Mesothelial cell of epicardium (in vitro differentiated cells): ENCODE measurements around the gene SNRK. TPM values are rescaled to one million over a fixed set of nuclear protein-coding genes. Genes with fewer than 3 reads are reported as not detected.
A peak's percentile ranks its signal among the peaks of the same experiment; 100 is the strongest.

Source experiments
- DNase-seq, 2 experiments: peaks; one replicate each; pipeline ENCODE4 v3.0.0; 2021; ENCODE audit warnings: low spot score in 2 of 2; ENCODE audit not compliant: unreplicated experiment in 2 of 2
- H3K27ac Mint-ChIP-seq: 2 replicates; pipeline ENCODE4 v1.8.0; 2021; ENCODE audit warnings: mixed read lengths
- H3K27me3 Mint-ChIP-seq: 2 replicates; pipeline ENCODE4 v1.8.0; 2021; ENCODE audit warnings: low read depth, mixed read lengths
- H3K36me3 Mint-ChIP-seq: 2 replicates; pipeline ENCODE4 v1.8.0; 2021; ENCODE audit warnings: mixed read lengths
- H3K4me1 Mint-ChIP-seq: 2 replicates; pipeline ENCODE4 v1.8.0; 2021; ENCODE audit warnings: mixed read lengths
- H3K4me3 Mint-ChIP-seq: 2 replicates; pipeline ENCODE4 v1.8.0; 2021; ENCODE audit warnings: mild to moderate bottlenecking, moderate library complexity, mixed read lengths
- H3K9me3 Mint-ChIP-seq: 2 replicates; pipeline ENCODE4 v1.8.0; 2021; ENCODE audit warnings: mixed read lengths
- total RNA-seq: library from RNA; stranded (reverse); gene quantifications from 3 replicates; pipeline ENCODE4 v1.2.1, GENCODE V29; 2021
- TF ChIP-seq, protein P1 (sequence below): fragments of 200-600 bp; sonication (generic); IDR thresholded peaks from one replicate; pipeline ENCODE4 v1.5.0; 2021; ENCODE audit warnings: antibody characterized with exemption; ENCODE audit not compliant: unreplicated experiment

Gene SNRK
- total RNA-seq, 1 donor from 2014 or later: 19.3 TPM

DNA sequence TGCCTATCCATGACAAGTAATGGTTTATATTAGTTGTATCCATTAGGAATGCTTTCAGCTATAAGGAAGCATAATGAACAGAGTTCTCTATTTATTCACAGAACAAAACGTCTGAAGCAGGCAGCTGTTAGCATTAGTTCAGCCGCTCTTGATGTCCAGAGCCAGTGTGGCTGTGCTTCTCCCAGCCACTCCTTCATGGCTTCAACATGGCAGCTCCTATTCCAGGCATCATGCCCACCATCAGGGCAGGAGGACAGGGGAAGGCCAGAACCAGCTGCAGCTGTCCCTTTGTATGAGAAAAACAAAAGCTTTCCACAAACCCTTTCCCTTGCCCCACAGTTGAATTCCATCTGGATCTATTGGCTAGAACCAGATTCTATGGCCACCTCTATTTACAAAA is 12.9 kb upstream of the SNRK start:
- DNase-seq: no peak
- Mint-ChIP-seq H3K27ac (no peak overlapping the region), H3K9me3 (no peaks in the 10 kb centered on the region), H3K36me3 (no peaks in the 10 kb centered on the region), H3K4me3 (no peak overlapping the region), H3K27me3 (peaks cover 17% of the 10 kb centered on the region), H3K4me1 (no peaks in the 10 kb centered on the region)
- TF ChIP-seq, protein P1, sequence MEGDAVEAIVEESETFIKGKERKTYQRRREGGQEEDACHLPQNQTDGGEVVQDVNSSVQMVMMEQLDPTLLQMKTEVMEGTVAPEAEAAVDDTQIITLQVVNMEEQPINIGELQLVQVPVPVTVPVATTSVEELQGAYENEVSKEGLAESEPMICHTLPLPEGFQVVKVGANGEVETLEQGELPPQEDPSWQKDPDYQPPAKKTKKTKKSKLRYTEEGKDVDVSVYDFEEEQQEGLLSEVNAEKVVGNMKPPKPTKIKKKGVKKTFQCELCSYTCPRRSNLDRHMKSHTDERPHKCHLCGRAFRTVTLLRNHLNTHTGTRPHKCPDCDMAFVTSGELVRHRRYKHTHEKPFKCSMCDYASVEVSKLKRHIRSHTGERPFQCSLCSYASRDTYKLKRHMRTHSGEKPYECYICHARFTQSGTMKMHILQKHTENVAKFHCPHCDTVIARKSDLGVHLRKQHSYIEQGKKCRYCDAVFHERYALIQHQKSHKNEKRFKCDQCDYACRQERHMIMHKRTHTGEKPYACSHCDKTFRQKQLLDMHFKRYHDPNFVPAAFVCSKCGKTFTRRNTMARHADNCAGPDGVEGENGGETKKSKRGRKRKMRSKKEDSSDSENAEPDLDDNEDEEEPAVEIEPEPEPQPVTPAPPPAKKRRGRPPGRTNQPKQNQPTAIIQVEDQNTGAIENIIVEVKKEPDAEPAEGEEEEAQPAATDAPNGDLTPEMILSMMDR: no peak

DNA sequence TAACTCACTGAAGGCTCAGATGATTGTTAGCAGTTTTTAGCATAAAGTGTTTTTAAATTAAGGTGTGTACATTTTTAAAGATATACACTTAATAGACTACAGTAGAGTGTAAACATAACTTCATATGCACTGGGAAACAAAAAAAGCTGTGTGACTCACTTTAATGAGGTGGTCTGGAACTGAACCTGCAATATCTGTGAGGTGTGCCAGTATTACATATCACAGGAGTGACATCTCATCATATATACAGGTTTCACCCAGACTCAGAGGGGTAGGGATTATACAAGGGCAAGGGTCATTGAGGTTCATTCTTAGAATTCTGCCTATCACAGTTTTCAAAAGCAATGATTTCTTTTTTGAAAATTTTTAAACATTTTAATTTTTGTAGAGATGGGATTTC is 7.3 kb upstream of the SNRK start:
- no peak for DNase-seq
- H3K4me1 Mint-ChIP-seq: no peaks in the 10 kb centered on the region
- TF ChIP-seq, protein P1: no peak
- H3K36me3 Mint-ChIP-seq: no peaks in the 10 kb centered on the region
- H3K27me3 Mint-ChIP-seq: peaks cover 31% of the 10 kb centered on the region
- H3K27ac Mint-ChIP-seq: no peak overlapping the region
- H3K4me3 Mint-ChIP-seq: no peak overlapping the region
- H3K9me3 Mint-ChIP-seq: no peaks in the 10 kb centered on the region

DNA sequence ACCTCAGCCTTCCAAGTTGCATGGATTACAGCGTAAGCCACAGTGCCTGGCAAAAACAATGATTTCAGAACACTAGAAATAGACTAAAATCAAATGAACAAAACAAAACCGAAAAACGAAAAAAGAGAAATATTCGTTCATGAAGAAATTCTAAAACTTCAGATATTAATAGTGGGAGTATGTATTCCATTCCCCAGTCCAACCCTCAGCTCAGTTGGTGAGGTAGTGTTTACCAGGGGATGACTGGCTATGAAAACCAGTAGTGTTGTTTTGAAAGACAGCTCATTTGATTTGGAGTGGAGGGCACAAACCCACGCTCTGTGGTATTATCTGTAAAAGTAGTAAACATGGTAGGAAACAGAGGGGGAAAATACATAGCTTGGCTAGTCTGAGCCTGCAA is 6.8 kb upstream of the SNRK start:
- Mint-ChIP-seq H3K4me3 (no peak overlapping the region), H3K4me1 (no peaks in the 10 kb centered on the region), H3K36me3 (no peaks in the 10 kb centered on the region), H3K9me3 (no peaks in the 10 kb centered on the region), H3K27me3 (peaks cover 34% of the 10 kb centered on the region), H3K27ac (no peak overlapping the region)
- no peak for DNase-seq
- TF ChIP-seq, protein P1: no peak

DNA sequence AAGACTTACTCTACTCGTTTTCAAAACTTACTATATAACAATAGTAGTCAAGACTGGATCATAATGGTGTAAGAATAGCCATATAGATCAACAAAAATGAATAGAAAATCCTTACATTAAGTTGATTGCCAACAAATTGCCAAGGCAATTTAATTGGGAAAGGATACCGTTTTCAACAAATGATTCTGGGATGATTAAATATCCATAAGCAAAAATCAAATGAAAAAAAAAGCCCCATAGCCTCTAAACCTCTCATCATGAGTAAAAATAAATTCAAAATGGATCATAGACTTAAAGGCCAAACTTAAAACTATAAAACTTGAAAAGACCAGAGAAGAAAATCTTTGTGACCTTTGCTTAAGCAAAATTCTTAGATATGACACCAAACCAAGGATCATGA is 5.3 kb upstream of the SNRK start:
- Mint-ChIP-seq H3K4me3 (no peak overlapping the region), H3K27ac (no peak overlapping the region), H3K27me3 (peaks cover 36% of the 10 kb centered on the region), H3K36me3 (no peaks in the 10 kb centered on the region), H3K9me3 (no peaks in the 10 kb centered on the region), H3K4me1 (peaks cover 2% of the 10 kb centered on the region)
- no peak for DNase-seq
- TF ChIP-seq, protein P1: no peak

DNA sequence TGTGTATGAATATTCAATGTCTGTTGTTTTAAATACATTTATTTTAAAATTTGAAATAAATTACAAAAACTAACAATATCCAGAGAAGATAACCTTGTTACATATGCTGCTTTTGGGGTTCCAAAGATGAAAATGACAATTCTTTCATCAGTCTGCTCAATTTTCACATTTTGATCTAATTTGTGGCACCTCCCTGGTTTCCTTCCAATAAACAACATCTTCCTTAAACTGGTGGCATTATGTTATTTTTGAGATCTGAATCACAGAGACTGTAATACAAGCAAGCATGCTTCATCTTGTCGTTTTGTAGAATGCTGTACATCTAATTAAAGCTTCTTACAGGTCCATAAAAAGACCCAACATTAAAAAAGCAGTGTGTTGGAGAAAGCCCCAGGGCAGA is 2.2 kb upstream of the SNRK start:
- H3K27me3 Mint-ChIP-seq: peaks cover 22% of the 10 kb centered on the region
- H3K4me3 Mint-ChIP-seq: no peak overlapping the region
- no peak overlapping the region for H3K27ac Mint-ChIP-seq
- TF ChIP-seq, protein P1: no peak
- DNase-seq: no peak
- H3K36me3 Mint-ChIP-seq: no peaks in the 10 kb centered on the region
- H3K9me3 Mint-ChIP-seq: no peaks in the 10 kb centered on the region
- peaks cover 22% of the 10 kb centered on the region for H3K4me1 Mint-ChIP-seq

DNA sequence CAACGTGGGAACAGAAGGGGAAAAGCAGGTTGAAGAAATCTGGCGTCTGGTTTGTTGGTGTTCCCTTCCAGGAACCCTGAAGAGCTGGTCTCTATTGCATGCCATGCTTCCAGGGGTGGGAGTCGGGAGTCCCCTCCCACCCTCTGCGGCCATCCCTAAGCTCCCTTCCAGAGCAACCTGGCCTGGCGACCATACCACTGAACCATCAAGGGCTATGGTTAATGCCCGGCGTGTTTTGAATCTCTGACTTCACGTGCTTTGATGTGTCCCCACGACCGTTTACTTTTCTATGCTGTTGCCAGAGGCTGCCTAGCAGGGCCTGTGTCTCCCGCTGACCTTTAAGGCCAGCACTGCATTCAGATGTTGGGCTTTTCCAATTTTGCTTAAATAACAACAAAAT is 696 bp upstream of the SNRK start:
- Mint-ChIP-seq H3K27ac (no peak overlapping the region), H3K27me3 (peaks cover 16% of the 10 kb centered on the region), H3K4me1 (peaks cover 33% of the 10 kb centered on the region), H3K9me3 (no peaks in the 10 kb centered on the region), H3K36me3 (no peaks in the 10 kb centered on the region), H3K4me3 (peak overlapping the region; percentile 92)
- no peak for DNase-seq
- TF ChIP-seq, protein P1: no peak
